Measurements from ENCODE around the gene TBC1D12.
"Not testable (repeated sequence)": the region's sequence is repeated elsewhere in the genome, so short reads cannot be mapped to it uniquely, and the experiment has no call there.

TBC1D12 gene

GRCh38 chr10:94461503-94461902, 59.2 kb downstream of the TBC1D12 start:
- no peak for DNase-seq

- no peak for DNase-seq
Observed at GRCh38 chr10:94462130-94462529, 59.8 kb downstream of the TBC1D12 start.

DNA sequence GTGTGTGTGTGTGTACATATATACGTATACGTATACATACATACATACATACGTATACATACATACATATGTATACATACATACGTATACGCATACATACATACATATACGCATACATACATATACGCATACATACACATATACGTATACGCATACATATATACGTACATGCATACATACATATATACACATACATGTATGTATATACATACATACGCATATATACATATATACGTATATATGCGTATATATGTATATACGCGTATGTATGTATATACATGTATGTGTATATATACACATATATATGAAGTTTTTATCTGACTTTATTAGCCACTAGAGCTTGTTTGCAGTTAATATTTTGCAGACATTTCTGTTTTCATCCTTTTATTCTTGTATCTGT, 63.3 kb downstream of the TBC1D12 start:
- DNase-seq = no peak

DNA sequence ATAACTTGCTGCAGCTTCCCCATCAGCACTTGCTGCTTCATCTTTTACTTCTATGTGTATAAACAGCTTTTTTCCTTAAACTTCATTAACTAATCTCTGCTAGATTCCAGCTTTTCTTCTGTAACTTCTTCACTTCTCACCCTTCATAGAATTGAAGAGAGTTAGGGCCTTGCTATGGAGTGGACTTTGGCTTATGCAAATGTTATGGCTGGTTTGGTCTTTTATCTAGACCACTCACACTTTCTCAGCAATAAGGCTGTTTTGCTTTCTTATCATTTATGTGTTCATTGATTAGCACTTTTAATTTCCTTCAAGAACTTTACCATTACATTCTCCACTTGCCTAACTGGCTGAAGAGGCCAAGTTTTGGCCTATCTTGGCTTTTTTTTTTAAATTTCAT, 79.1 kb downstream of the TBC1D12 start:
- peak in 1 of 2 experiments; percentile 40 for DNase-seq

DNA sequence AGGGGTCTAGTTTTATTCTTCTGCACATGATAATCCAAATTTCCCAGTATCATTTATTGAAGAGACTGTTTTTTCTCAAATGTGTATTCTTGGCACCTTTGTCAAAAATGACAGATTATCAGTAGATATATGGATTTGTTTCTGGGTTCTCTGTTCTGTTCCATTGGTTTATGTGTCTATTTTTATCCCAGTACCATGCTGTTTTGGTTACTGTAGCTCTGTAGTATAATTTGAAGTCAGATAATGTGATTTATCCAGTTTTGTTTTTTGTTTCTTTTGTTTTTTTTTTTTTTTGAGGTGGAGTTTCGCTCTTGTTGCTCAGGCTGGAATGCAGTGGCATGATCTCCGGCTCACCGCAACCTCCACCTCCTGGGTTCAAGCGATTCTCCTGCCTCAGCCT, 81.6 kb downstream of the TBC1D12 start:
- no peak for DNase-seq

GRCh38 chr10:94485094-94485493, 82.8 kb downstream of the TBC1D12 start:
- DNase-seq = peak; percentile 4 to 29

- DNase-seq = no peak
Observed at GRCh38 chr10:94487575-94487974, 85.2 kb downstream of the TBC1D12 start.

DNA sequence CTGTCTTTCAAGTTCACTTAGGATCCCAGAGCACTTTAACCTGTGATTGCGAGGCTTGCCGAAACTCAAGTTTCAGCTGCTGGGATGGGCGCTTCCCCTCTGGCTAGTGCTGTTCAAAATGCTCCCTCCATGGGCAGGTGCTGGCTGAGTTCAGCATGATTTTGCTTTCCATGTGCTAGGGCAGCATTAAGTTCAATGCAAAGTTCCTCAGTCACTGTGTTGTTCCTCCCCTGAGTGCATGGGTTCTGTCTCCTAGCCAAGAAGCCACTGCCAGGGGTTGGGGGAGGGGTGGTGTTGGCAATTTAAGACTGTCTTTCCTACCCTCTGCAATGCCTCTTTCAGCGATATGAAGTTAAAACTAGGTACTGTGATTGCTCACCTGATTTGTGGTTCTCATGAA, 86.8 kb downstream of the TBC1D12 start:
- no peak for DNase-seq

- no peak for DNase-seq
Observed at GRCh38 chr10:94489976-94490788, 87.8 kb downstream of the TBC1D12 start.

DNA sequence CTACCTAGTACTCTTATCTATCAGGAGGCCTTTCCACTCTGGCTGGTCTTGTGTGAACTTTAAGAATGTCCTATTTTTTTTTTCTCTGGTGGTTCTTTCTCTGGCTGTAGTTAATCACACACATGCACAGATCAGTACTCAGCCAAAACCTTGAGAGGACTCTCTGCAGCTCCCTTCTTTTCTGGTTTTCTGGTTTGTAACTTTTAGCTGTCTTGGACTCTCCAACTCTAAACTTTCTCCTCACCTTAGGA, 88.4 kb downstream of the TBC1D12 start:
- DNase-seq = no peak

DNA sequence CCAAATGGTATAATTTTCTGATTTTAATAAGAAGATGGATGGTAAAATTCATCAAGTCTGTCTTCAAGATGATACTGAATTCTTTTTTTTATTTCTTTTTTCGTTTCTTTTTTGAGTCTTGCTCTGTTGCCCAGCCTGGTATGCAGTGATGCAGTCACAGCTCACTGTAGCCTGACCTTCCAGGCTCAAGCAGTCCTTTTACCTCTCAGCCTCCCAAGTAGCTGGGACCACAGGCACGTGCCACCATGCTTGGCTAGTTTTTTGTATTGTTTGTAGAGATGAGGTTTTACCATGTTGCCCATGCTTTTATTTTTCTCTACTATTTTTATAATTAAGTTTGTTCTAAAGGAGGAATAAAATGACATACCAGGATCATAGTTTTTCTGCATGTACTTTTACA, 91.1 kb downstream of the TBC1D12 start:
- no peak for DNase-seq

DNA sequence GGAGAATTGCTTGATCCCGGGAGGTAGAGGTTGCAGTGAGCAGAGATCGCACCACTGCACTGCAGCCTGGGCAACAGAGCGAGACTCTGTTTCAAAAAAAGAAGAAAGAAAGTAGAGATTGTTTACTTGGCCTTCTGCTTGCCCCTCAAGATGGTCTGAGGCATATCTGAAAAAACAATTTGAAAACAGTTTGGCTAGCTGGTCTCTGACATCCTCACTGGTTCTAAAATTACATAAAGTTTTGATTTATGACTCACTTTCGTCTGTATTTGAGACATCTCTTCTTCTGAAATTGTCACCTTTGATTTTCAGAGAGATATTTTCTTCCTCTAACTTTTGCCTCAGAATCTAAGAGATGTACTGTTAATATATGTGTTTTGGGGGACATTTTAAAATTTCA, 93.7 kb downstream of the TBC1D12 start:
- no peak for DNase-seq

GRCh38 chr10:94496646-94497045, 94.3 kb downstream of the TBC1D12 start:
- no peak for DNase-seq

GRCh38 chr10:94500063-94500462, 97.7 kb downstream of the TBC1D12 start:
- DNase-seq = peak in 1 of 2 experiments; percentile 2

- DNase-seq = no peak
Observed at GRCh38 chr10:94521276-94522250, 119.2 kb downstream of the TBC1D12 start.

DNA sequence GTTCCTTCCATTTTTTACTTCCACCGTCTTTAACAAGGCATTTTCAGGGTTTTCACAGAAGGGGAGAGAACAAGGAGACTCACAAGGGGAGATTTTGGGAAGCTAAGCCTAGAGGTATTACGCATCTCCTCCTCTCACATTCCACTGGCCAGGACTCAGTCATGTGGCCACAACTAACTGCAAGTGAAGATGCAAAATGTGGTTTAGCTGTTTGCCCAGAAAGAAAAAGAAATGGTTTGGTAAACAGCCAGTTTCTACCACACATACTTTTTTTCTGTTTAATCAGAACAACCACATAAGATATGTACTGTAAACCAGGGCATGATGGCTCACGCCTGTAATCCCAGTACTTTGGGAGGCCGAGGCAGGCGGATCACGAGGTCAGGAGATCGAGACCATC, 121.8 kb downstream of the TBC1D12 start:
- no peak for DNase-seq

- no peak for DNase-seq
Observed at GRCh38 chr10:94524711-94525110, 122.4 kb downstream of the TBC1D12 start.

- DNase-seq = not testable (repeated sequence)
Observed at GRCh38 chr10:94531550-94531949, 129.2 kb downstream of the TBC1D12 start.

DNA sequence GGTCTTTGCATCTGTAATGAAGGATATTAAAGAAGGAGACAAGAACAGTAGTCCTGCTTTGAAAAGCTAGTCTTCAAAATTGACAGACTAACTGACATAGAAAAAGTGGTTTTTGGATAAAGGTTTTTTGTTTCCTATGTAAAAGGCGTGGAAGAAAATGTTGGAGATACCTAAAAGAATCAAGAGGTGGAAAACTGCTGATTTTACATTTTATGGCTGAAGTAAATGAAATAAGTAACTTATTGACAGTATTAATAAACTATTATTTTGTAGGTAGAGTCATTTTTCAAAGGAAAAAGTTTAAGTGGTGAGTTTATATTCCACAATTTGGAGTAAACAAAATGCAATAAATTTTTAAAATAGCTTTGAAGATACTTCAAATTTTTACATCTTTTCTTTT, 130.7 kb downstream of the TBC1D12 start:
- no peak for DNase-seq

DNA sequence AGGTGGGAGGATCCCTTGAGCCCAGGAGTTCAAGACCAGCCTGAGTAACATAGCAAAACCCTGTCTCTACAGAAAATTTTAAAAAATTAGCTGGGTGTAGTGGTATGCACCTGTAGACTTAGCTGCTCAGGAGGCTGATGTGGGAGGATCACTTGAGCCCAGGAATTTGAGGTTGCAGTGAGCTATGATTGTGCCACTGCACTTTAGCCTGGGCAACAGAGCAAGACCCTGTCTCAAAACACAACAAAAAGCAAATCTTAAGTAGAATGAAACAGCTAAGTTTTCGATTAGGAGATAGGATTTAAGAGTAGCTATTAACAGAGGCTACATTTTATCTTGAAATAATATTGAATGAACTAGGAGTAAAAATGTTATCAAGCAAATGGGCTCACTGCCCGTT, 139.9 kb downstream of the TBC1D12 start:
- DNase-seq = not testable (repeated sequence)

- DNase-seq = peak; percentile 60 to 85
Observed at GRCh38 chr10:94545391-94546048, 143.2 kb downstream of the TBC1D12 start, which contains the start of gene HELLS. Gene HELLS (plus strand): TSS chr10:94545788. CDS start chr10:94545922, 134 bp downstream.

DNA sequence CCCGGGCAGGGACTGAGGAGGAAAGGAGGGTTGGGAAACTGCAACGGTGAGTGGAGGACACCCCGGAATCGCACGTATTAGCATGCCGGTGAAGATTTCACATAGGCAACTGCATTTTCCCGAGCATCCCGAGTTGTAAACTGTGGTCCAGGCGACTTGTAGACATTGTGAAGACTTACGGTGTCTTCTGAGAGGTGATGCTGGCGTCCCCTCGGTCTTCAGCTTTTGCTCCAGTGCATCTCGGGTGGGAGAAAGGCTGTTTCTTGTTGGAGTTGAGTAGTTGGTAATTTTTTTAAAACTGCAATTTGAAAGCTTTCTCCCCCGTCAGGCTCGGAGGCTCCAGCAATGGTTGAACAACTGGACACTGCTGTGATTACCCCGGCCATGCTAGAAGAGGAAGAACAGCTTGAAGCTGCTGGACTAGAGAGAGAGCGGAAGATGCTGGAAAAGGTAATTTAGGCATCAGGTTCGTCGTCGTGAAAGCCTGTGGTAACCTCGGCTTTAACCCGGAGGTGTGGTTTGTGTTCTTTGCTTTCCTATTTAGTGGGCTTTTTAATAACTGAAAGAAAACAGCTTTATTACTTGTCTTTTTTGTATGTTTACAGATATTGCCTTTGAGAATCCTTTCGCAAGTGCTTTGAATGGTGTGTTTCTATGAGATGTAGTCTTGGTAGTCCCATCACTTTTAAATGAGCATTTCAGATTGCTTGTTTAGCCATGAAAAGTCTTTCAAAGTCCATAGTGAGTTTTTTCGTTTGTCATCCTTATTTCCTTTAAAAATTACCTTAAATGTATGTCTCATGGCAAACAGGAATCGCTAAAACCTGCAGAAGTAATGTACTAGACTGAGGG, 143.9 kb downstream of the TBC1D12 start:
- DNase-seq = peak; percentile 3 to 25

DNA sequence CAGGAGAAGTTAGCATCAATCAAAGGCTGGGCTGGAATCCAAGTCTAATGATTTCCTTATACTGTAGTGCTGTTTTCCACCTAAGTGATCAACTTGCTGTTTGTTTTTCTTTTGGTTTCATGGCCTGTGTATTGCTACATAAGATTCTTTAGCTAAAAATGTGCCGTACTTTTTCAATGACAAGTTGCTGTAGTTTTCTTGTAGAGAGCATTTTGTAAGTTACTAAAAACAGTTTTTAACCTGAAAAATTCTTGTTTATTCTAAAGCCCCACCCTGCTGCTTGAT, 144.5 kb downstream of the TBC1D12 start:
- DNase-seq = no peak

Data from NCI-H526 (cell line).